Measurements from ENCODE around the gene UTP3.
"Not testable (repeated sequence)": the region's sequence is repeated elsewhere in the genome, so short reads cannot be mapped to it uniquely, and the experiment has no call there.

Gene UTP3

DNA sequence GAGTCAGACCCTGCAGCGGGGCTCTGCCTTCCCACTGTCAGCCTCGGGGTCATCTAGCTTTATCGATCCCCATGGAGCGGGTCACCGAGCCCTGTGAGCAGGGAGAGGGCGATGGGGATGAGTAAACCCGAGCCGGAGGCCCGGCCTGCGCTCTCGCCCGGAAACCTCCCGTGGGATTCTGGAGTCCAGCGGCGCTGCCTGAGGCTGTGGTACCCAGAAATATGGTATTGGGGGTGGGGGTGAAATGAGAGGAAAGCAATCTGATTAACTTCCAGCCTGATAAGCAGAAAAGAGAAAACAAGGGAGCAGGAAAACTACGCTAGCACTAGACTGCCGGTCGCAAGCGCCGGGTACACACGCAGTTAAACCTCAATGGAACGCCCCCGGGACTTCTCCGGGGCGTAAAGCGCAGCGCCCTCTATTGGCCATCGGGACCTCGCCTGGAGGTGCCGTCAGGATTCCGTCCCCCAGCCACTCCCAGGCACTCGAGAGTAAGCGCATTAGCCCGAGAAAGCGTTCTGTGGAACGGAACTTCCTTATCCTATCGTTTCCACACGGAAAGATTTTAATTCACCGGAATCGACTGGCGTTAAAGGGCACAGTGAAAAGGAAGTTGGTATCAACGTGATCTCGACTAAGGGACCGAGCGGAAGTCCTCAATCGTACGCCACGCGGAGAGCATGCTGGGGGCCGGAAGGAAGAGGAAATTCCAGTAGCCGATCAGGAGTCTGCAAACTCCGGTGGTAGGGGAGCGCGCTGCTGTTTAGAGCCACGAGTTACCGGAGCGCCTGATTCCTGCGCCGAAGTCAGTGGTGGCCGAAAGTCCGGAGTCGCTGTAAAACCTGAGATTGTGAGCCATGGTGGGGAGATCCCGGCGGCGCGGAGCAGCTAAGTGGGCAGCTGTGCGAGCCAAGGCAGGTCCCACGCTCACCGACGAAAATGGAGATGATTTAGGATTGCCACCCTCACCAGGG is at the start of gene UTP3:
Gene UTP3 (plus strand): TSS at position 712 of the 974 bp plus-strand sequence. CDS start 146 bp downstream, at position 858.
- DNase-seq (ENCODE audit: low read depth) = peak; percentile 100

- no peak for DNase-seq (ENCODE audit: low read depth)
Measured at GRCh38 chr4:70640192-70640591, 48.1 kb upstream of the UTP3 start.

DNA sequence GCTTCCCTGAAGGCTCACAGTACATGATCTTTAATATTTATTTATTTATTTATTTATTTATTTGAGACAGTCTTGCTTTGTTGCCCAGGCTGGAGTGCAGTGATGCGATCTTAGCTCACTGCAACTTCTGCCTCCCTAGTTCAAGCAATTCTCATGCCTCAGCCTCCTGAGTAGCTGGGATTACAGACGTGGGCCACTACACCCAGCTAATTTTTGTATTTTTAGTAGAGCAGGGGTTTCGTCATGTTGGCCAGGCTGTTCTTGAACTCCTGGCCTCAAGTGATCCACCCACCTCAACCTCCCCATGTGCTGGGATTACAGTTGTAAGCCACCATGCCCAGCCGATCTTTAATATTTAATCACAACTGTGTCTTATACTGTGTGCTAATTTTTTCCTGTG is 37.6 kb upstream of the UTP3 start:
- not testable (repeated sequence) for DNase-seq (ENCODE audit: low read depth)

- no peak for DNase-seq (ENCODE audit: low read depth)
Measured at GRCh38 chr4:70651864-70652506, 36.3 kb upstream of the UTP3 start.

DNA sequence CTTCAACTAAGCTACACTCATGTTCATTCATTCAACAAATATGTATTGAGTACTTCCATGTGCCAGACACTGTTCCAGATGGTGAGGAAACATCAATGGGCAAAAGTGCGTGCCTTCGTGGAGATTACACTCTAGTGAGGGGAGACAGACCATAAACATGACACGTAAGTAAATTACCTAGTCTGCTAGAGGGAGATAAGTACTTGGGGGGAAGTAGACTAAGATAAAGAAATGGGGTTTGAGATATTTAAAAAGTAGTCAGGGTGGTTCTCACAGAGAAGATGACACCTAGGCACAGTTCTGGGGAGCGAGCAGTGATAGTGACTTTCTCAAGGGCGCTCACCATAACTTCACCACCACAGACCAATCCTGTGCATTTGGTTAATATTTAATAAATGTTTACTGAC is 33.7 kb upstream of the UTP3 start:
- no peak for DNase-seq (ENCODE audit: low read depth)

DNA sequence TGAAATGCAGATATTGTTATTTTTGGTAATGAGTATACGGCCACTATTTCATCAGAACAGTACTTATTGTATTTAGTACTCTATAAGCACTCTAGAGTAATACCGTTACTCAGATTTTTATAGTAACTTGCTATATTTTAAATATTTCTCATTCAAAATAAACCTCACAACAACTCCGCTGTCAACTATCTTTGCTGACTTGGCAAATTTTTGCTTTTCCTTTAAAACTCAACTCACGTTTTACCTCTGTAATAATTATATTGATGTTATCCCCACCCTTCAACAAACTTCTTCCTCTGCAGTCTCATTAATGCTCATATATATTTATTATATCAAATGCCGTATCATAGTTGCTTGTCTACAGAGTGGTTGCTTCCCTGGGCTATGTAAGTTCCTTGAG is 31.0 kb upstream of the UTP3 start:
- no peak for DNase-seq (ENCODE audit: low read depth)

GRCh38 chr4:70658418-70658817 is 29.9 kb upstream of the UTP3 start:
- no peak for DNase-seq (ENCODE audit: low read depth)

DNA sequence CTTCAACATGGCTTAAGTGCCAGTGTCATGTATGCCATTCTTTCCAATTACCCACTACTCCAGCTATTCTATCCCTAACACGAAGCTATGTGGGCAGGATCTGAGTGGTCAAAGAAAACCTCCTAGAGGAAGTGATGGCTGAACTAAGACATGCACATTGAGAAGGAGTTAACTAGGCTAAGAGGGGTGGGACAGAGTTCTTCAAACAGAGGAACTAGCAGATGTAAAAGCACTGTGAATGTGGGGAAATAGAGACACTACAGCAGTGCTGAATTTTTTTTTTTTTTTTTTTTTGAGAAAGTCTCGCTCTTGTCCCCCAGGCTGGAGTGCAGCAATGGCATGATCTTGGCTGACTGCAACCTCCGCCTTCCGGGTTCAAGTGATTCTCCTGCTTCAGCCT is 28.2 kb upstream of the UTP3 start:
- DNase-seq (ENCODE audit: low read depth) = no peak

DNA sequence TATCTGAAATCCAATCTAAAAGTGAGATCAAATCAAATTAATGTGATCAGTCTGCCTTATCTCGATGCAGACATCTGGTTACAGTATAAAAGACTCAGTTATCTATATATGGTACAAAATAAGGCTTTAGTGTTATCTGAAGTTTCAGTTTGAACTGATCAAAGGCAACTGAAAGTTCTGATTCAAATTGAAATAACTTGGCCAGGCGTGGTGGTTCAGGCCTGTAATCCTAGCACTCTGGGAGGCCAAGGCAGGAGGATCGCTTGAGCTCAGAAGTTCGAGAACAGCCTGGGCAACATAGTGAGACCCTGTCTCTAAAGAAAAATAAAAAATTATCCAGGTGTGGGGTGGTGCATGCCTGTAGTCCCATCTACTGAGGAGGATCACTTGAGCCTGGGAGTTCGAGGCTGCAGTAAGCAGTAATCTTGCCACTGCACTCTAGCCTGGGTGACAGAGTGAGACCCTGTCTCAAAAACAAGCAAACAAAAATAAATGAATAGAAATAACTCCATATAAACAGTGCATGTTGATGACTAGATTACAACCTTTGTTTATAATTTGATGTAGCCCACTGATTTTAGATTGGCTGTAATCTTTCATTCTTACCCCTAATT is 26.9 kb upstream of the UTP3 start:
- not testable (repeated sequence) for DNase-seq (ENCODE audit: low read depth)

DNA sequence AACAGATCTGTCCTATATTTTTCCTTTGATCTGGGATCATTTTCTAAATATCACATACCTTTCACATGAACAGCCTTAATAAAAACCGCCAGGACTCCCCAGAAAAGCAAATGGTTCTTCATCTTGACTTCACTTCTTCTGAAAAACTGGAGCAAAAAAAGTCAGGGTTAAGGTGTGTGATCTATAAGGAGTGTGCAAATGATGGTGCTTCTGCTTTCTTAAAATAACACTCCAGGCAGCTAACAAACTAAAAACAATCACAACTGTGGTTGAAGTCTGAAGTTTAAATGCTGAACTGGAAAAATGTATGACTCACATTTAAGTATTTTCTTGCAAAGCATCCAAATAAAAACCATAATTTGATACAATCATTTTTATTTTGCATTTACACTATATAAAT is 22.0 kb upstream of the UTP3 start, which contains the start of gene JCHAIN:
Gene JCHAIN (minus strand): TSS at position 140 of the 400 bp plus-strand sequence. CDS start 18 bp downstream, at position 122.
- DNase-seq (ENCODE audit: low read depth) = no peak

- no peak for DNase-seq (ENCODE audit: low read depth)
Measured at GRCh38 chr4:70667740-70668535, 20.4 kb upstream of the UTP3 start.

- no peak for DNase-seq (ENCODE audit: low read depth)
Measured at GRCh38 chr4:70670332-70671014, 17.9 kb upstream of the UTP3 start.

DNA sequence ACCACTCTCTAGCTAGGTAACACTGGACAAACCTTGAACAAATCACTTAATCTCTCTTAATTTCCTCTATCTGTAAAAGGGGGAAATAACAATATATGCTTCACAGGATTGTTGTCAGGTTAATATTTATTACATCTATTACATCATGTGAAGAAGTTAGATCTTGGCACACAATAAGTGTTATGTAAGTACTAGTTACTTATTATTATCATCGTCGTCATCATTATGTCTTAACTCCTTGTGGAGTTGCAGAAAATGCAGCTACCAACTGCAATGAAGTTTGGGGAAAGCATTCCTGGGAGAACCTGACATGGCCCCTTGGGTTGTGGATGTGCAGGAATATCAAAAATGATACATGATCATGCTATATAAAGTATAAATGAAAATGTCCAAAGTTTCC is 17.2 kb upstream of the UTP3 start:
- DNase-seq (ENCODE audit: low read depth) = no peak

DNA sequence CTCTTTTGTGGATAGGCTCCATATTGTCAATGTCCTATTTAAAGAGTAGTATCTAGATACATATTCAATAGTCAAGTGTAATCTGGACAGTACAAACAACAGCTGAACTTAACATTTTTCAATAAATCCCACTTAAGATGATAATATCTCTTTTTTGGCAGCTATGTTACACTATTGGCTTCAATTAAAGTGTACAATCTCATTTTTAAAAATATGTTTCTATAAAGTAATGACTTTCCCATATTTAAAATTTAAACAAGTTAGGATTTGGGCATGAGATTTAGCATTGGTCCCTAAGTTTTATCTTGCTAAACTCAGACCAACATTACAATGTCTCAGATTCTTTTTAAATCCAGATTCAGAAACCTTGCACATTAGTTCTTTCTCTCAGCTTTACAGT is 14.1 kb upstream of the UTP3 start:
- no peak for DNase-seq (ENCODE audit: low read depth)

GRCh38 chr4:70674731-70675130 is 13.6 kb upstream of the UTP3 start:
- no peak for DNase-seq (ENCODE audit: low read depth)

DNA sequence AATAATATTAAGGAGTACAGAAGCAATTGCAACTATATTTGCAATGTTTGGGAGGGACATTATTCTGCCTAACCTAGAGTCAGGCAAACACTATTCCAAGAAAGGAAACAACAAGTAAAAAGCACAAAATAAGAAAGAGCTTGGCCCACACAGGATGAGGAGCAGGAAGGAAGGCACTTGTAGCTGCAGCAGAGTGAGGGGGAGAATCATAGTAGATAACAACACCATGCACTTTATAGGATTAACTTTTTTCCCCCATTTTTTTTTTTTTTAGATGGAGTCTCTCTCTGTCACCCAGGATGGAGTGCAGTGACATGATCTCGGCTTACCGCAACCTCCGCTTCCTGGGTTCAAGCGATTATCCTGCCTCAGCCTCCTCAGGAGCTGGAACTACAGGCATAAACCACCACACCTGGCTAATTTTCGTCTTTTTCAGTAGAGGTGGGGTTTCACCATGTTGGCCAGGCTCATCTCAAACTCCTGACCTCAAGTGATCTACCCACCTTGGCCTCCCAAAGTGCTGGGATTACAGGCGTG is 11.7 kb upstream of the UTP3 start:
- no peak for DNase-seq (ENCODE audit: low read depth)

DNA sequence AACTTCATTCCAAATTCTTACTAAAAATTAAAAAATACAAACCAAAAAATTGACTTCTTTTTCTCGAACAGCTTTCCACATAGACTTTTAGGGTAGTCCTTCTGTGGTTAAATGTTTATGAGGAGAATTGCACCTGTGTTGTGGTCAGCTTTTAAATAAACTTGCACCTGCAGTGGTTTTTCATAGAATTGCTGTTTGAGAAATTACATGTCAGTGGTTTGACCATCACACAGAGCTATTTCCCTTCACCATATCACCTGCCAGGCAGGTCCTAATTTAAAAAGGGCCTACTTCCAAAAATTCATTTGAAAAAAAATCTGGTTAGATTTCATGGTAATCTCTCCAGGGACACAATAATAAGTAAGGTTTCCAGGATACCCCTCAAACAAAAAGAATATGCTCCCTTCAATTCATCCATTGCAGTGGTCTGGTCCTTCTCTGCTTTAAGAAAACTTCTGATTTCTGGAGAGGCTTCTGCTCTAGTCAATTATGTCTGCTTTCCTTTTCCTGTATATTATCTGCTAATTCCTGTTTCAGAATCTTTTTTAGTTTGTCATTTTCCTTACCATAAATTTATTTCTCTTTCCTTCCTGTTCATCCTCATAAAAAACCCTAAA is 9.8 kb upstream of the UTP3 start:
- no peak for DNase-seq (ENCODE audit: low read depth)

GRCh38 chr4:70680934-70681333 is 7.4 kb upstream of the UTP3 start:
- no peak for DNase-seq (ENCODE audit: low read depth)

- DNase-seq (ENCODE audit: low read depth) = no peak
Measured at GRCh38 chr4:70681704-70682103, 6.6 kb upstream of the UTP3 start.

GRCh38 chr4:70682142-70682541 is 6.2 kb upstream of the UTP3 start:
- DNase-seq (ENCODE audit: low read depth) = not testable (repeated sequence)

DNA sequence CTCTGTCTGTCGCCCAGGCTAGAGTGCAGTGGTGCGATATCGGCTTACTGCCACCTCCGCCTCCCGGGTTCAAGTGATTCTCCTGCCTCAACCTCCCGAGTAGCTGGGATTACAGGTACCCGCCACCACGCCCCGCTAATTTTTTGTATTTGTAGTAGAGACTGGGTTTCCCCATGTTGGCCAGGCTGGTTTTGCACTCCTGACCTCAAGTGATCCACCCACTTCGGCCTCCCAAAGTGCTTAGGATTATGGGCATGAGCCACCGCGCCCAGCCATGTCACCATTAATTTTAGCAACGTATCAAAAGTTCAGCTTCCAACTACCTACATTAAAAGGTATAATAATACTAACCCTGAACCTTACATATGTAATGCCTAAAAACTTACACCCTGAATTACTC is 940 bp upstream of the UTP3 start:
- DNase-seq (ENCODE audit: low read depth) = no peak
